GM13976 (cell line): ENCODE measurements around the gene ARHGAP26.

Experiments used
- DNase-seq: peaks from one replicate; pipeline ENCODE4 v3.0.0; 2012; ENCODE audit warnings: low spot score
- CTCF ChIP-seq: IDR thresholded peaks from 2 replicates; pipeline ENCODE4 v1.5.1; 2012; ENCODE audit warnings: borderline replicate concordance, mild to moderate bottlenecking; ENCODE audit not compliant: insufficient read depth; ENCODE audit errors: extremely low read depth, missing control alignments, control extremely low read depth
- in situ Hi-C: fragments of 300-500 bp; cut with MboI; formaldehyde crosslinking; loops from one replicate; pipeline ENCODE4 v1.12.0; 2022; ENCODE audit warnings: low sequenced_read_pairs, mixed read lengths, inconsistent platforms; ENCODE audit not compliant: unreplicated experiment

ARHGAP26 gene

DNA sequence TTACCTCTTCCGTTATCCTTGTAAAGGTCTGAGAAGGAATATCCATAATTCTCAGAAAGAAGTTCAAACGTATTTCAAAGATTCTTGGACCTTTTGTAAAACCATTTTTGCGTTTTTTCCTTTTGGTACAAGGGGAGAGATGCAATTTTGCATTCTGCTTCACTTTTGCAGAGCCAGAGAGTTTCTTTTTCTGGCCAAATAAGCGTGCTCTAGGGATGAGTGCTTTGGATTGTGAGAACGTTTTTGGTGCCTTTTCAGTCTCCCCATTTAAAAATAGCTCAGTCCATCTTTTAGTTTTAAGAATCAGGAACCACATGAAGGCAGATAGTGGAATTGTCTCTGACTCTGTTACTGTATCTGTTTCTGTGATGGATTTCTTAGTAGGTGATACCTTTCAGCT, 1.5 kb downstream of the ARHGAP26 start:
- TF ChIP-seq CTCF: no peak
- DNase-seq: no peak
- in situ Hi-C loops: no loop called here

DNA sequence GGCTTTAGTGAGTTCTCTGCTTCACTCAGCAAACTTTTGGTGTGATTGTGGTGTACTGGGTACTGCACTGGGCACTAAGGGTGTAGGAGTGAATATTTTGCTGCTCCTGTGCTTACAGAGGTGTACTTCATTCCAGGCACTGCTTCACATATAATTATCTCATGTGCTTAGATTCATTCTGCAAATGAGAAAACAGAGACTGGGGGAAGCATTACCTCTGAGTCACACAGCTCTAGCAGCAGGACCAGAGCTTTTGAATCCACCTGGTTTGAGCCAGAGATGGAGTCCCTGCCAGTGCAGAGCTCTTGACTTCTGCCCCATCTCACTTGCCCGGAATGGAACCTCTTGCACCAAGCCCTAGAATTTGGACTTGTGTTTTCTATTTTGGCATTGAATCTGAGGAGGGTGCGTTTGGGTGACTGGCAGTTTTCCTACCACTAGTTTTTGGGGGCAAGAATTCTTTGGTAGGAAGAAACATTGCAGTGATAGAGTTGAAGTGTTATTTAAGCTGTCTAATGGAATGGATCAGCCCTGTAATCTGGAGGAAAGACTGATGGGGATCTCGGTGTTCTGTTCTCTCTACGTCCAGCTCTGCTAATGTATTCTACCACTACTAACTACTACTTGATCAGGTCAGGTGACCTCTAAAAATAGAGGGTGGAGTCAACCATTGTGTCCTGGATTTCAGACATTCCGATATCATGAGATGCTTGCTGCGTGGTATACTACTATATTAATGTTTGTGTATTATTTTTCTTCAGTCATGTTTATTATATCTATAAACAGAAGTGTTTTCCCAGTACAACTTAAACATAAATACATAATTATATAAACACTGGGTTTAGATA, 2.5 kb downstream of the ARHGAP26 start:
- in situ Hi-C loops: no loop called here
- TF ChIP-seq CTCF: no peak
- no peak for DNase-seq

DNA sequence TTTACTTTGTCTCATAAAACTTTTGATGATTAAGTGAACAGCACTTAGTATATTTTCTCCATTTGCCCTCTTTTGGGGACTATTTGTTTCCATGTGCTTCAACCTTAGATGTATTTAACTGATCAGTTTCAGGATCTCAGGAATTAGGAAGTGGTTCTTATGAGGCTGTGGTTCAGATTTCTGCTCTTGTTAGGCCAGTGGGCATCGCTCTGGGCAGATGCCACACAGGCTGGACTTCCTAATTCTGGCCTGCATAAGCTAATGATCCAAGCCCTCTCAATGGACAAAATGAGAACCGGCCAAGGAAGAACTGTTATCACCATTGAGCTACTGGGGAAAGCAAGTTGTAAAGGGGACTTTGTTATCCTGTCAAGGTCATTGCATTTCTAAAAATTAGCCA, 6.9 kb downstream of the ARHGAP26 start:
- no peak for TF ChIP-seq CTCF
- DNase-seq: no peak
- in situ Hi-C loops: no loop called here

DNA sequence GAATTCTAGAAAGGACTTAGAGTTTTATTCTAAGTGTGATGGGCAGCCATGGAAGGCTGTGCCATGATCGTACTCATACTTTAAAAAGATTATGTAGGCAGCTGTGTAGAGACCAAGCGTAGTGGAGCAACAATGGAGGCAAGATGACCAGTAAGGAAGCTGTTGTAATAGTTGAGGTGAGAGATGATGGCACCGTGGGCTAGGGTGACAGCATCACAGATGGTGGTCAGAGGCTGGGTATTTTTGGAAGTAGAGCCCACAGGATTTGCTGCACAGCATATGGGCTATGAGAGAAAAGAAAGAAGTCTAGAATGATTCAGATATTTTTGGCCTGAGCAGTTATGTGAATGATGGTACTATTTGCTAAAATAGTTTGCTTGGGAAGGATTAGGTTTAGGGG, 7.7 kb downstream of the ARHGAP26 start:
- TF ChIP-seq CTCF: no peak
- no peak for DNase-seq
- in situ Hi-C loops: no loop called here

- in situ Hi-C loops: no loop called here
- DNase-seq: no peak
- TF ChIP-seq CTCF: no peak
Measured at GRCh38 chr5:142779163-142779840, 9.1 kb downstream of the ARHGAP26 start.

DNA sequence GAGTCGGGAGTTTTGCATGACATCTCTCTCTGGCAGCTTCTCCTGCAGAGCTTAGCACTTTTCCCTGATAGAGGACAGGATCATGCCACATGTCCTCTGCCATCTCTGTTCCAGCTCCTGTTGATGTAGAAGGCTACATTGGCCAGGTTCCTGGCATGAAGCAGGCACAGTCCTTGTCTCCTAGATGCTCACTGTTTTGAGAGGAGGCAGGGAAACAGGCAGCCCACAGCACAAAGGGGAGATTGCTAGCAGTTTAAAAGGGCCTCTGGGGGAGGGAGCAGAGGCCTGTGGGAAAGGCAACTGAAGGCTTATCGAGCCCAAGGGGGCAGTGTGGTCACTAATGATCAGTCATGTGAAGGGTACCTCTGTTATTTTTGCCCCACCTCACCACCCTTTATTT, 10.7 kb downstream of the ARHGAP26 start:
- in situ Hi-C loops: no loop called here
- DNase-seq: no peak
- no peak for TF ChIP-seq CTCF
